ENCODE results near the gene BMP6.

DNA sequence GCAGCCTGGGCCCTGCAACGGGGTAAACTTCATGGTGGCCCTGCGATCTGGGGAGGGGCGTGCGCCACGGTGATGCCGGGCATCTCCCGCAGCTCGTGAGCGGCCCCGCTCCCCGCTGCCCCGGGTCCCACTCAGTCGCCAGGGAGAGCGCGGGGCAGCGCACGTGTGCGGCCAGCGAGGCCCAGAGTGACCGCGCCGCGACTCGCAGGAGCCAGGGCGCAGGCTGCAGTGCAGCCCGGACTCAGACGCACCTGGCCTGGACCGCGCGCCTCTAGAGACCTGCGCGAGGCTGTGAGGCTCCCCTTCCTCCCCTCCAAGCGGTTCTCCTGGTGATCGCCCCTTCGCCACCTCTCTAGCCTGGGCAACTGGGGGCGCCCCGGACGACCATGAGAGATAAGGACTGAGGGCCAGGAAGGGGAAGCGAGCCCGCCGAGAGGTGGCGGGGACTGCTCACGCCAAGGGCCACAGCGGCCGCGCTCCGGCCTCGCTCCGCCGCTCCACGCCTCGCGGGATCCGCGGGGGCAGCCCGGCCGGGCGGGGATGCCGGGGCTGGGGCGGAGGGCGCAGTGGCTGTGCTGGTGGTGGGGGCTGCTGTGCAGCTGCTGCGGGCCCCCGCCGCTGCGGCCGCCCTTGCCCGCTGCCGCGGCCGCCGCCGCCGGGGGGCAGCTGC, 652 bp downstream of the BMP6 start:
- TF ChIP-seq, protein P1, sequence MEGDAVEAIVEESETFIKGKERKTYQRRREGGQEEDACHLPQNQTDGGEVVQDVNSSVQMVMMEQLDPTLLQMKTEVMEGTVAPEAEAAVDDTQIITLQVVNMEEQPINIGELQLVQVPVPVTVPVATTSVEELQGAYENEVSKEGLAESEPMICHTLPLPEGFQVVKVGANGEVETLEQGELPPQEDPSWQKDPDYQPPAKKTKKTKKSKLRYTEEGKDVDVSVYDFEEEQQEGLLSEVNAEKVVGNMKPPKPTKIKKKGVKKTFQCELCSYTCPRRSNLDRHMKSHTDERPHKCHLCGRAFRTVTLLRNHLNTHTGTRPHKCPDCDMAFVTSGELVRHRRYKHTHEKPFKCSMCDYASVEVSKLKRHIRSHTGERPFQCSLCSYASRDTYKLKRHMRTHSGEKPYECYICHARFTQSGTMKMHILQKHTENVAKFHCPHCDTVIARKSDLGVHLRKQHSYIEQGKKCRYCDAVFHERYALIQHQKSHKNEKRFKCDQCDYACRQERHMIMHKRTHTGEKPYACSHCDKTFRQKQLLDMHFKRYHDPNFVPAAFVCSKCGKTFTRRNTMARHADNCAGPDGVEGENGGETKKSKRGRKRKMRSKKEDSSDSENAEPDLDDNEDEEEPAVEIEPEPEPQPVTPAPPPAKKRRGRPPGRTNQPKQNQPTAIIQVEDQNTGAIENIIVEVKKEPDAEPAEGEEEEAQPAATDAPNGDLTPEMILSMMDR (IDR thresholded peaks at IDR 0.05) = no peak
- TF ChIP-seq POLR2A (IDR thresholded peaks at IDR 0.05) = no peak

Measured in esophagus squamous epithelium (tissue), 4 donors.